GM19193 (cell line): ENCODE results near the gene FOXG1.

Experiments
- POLR2A ChIP-seq: IDR thresholded peaks from 4 replicates; pipeline ENCODE4 v1.6.1; 2011; ENCODE audit not compliant: insufficient read depth, insufficient read length; ENCODE audit errors: extremely low read depth

FOXG1 gene

DNA sequence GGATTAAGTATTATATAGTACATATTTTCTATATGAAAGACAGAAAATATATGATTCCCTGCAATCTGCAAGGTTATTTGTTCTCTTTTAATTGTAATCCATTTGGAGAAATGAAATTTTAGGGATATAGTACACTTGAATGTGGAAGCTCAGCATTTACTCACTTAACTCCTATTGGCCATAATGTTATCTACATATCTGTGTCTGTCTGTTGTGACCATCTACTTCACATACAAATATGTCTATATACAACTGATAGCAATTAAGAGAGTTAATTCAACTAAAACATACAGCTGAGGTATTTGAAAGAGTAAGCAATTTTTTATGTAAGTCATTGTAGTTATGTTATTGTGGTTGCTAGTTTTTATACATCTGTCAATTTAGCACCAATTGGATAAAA, 12.9 kb downstream of the FOXG1 start:
- TF ChIP-seq POLR2A = no peak

DNA sequence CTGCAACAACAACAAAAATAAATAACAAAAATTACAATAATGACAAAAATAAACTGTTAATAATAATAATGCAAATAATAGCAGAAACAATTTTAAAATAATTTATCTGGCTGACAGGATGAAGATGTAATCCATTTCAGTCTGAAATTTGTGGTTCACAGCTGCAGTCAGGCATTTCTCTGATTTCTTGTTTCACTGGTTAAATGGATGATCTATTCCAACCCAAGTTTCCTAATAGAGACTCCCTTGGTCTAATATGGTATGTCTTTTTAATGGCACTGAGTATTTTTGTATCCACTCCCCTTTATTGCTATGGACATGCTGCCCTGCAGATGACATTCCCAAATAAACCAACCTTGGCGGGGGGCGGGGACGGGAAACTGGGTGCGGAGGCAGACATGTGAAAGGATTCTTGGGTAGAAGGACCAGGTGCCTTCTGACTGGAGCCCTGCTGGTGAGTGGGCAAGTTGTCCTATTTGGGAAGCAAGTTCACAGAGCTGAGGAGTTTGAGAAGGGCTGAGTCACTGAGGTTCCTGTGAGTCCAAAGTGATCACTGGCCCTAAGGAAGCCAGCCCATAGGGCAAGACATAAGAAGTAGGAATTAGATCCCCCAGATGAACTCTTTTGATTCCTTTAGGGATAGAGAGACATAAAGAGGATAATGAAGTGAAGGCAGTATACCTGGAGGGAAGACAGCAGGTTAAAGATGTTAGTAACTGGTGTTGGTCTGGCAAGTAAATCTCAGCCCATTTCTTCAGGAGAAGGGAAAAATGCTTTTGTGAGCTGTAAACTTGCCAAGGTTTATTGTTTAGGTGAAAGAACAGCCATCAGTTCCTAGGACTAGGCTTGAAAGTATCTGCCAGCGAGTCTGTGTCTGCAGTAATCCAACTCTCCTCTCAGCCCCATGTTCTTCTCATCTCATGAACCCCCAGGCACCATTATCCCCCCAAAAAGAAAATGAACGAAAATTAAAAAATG, 14.5 kb downstream of the FOXG1 start:
- TF ChIP-seq POLR2A = no peak

- no peak for TF ChIP-seq POLR2A
Measured at GRCh38 chr14:28782301-28782700, 15.7 kb downstream of the FOXG1 start.

- no peak for TF ChIP-seq POLR2A
Measured at GRCh38 chr14:28783664-28784063, 17.1 kb downstream of the FOXG1 start.

DNA sequence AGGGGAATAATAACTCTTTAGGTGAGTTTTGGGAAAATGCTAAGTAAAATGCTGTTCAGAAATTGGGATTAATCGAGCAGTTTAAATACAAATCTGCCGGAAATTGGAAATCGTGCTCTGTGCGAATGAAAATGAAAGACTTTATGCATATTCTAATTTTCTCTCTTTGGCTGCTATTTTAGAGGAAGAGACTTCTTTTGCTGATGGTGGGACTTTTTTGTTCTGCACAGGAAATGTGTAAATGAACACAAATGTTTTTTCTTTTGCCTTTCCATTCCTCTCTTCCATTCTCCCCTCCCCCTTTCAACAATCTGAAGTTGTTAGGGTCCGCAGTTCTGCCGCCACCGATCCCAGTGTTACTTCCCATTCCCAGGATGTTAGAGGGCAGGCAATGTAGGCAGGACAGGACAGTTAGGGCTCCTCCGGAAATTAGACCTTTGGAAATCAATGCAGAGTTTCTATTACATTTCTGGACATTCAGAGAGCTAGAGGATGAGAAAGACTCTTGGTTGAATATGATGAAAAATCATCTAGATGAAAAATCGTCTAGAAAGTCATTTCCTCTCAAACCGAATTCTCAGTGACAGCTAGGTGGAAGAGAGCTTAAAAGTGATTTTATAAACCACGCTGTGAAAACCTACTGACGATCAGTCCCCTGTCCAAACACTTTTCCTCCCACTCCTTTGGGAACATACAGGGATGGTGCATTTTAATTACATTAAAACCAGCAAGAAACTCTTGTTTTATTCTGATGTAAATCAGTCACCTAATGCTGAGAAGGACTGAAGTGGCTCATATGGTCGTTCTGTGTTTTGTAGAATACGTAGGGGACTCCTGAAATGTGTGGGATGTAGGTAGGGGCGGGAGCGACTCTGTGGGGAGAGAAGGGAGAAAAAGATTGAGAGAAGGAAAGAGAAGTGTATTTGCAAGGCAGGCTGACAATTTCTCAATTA, 17.8 kb downstream of the FOXG1 start:
- no peak for TF ChIP-seq POLR2A

DNA sequence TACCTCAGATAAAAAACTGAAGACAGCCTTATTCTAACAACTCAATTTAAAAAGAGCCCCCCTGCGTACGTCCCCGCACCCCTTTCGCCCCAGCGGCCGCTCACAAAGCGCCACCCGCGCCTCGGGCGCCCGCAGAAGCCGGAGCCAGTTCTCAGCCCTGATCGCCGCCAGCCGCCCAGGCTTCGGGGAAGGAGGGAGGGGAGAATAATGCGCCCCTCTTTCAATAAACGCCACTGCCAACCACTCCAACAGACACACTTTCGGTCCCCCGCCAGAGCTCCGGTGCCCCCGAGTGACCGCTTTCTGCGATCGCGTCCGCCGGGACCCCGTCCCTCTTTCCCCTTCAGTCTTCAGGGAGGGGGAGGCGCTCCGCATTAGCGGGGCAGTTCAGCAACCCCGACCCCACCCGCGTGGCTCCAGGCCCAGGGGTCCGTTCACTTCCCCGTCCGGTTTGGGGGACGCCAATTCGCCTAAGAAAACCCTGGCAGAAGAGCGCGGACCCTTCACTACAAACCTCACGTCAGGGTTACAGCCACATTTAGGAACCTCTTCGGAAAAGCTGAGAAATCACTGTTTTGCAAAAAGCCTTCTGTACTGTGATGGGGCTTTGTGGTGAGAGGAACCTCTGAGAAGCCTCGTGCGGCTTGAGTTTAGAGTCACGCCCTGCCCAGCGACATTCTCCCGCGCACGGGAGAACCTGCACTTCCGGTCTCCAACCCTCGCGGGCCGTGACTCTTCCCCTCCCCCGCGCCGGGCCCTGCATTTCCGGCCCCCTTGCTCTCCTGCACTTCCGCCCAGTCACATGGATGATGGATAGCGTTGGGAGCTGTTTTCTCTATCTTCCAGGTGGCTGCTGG, 18.7 kb downstream of the FOXG1 start:
- peak; percentile 38 for TF ChIP-seq POLR2A

GRCh38 chr14:28807518-28807917, 40.9 kb downstream of the FOXG1 start:
- TF ChIP-seq POLR2A = no peak

DNA sequence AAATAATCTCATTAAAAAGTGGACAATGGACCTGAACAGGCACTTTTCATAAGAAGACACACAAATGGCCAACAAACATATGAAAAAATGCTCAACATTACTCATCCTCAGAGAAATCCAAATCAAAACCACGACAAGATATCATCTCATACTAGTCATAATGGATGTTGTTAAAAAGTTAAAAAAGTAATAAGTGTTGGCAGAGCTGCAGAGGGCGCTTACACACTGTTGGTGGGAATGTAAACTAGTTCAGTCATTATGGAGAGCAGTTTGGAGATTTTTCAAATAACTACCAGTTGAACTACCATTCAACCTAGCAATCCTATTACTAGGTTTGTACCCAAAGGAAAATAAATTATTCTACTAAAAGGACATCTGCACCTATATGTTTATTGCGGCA, 47.2 kb downstream of the FOXG1 start:
- no peak for TF ChIP-seq POLR2A
